Neural cell (in vitro differentiated cells): ENCODE measurements around the gene RBP4.

Source experiments
- CTCF ChIP-seq: fragments of 450-650 bp; IDR thresholded peaks from 2 replicates; pipeline ENCODE4 v1.5.1; 2014; ENCODE audit warnings: antibody characterized with exemption, mild to moderate bottlenecking, moderate library complexity; ENCODE audit not compliant: poor library complexity, severe bottlenecking
- EP300 ChIP-seq: fragments of 450-650 bp; conservative IDR thresholded peaks from 2 replicates; pipeline ENCODE4 v1.6.1; 2014; ENCODE audit warnings: antibody characterized with exemption, mild to moderate bottlenecking, moderate library complexity; ENCODE audit not compliant: poor library complexity, severe bottlenecking
- EZH2 ChIP-seq: fragments of 200-600, 300-800 bp; shearing (Covaris generic), sonication (generic); IDR thresholded peaks from 2 replicates; pipeline ENCODE4 v1.6.1; 2014; ENCODE audit warnings: antibody characterized with exemption, low read length, borderline replicate concordance, mild to moderate bottlenecking; ENCODE audit not compliant: insufficient read depth, poor library complexity, severe bottlenecking
- MXI1 ChIP-seq: fragments of 450-650 bp; conservative IDR thresholded peaks from 2 replicates; pipeline ENCODE4 v1.6.1; 2014; ENCODE audit warnings: antibody characterized with exemption, mild to moderate bottlenecking; ENCODE audit not compliant: poor library complexity, severe bottlenecking
- POLR2AphosphoS5 ChIP-seq: IDR thresholded peaks from 2 replicates; pipeline ENCODE4 v1.6.1; 2012
- RAD21 ChIP-seq: fragments of 450-650 bp; conservative IDR thresholded peaks from 2 replicates; pipeline ENCODE4 v1.6.1; 2014; ENCODE audit warnings: antibody characterized with exemption, mild to moderate bottlenecking, moderate library complexity
- TAF1 ChIP-seq: IDR thresholded peaks from 2 replicates; pipeline ENCODE4 v1.6.1; 2012; ENCODE audit warnings: low read depth

- TF ChIP-seq CTCF (no peak), TAF1 (no peak), RAD21 (no peak), EP300 (no peak), EZH2 (no peak), POLR2AphosphoS5 (no peak), MXI1 (no peak)
Measured at GRCh38 chr10:93559490-93559889, 41.5 kb downstream of the RBP4 start.
